GM20000 (cell line): Measurements from ENCODE around the gene SLC28A3.

ENCODE experiments used
- DNase-seq: peaks from one replicate; pipeline ENCODE4 v3.0.0; 2012; ENCODE audit warnings: low spot score
- TF ChIP-seq, protein P1 (sequence below): IDR thresholded peaks from 2 replicates; pipeline ENCODE4 v1.5.1; 2012; ENCODE audit warnings: mild to moderate bottlenecking, control low read depth; ENCODE audit errors: extremely low read depth, missing control alignments

Gene SLC28A3

DNA sequence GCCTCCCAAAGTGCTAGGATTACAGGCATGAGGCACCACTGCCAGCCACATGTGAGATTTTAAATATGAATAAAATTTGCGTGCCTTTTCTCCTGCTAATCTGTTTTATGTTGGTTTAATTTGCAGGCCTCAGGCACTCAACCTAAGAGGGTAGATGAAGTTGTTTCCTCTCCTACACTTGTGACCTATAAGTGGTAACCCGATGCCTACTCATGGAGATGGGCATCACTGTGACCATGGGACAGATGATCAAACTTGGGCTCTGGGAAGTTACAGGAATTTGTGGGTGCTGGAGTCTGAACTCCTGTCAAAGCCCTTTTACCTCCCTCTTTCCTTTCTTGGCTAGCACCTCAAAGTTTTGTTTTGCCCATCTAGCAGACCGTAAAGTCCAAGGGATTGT lies 1.1 kb downstream of the SLC28A3 start:
- DNase-seq, result no peak

DNA sequence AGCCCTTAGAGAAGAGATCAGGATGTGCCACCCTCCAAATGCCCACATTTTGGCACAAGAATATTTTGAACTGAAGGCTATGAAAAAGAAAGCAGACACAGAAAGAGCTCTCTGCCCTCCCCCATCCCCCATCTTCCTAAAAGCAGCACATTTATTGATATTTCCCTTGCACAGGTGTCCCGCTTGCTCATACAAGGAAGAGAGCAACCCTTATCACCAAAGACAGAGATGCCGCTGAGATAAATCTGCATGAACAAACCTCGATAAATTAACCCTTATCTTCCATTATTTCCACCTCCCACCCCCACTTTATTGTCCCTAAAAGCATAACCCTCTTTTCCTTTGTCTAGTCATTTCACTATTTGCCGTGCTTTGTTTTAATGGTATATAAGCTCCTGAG lies 1.8 kb downstream of the SLC28A3 start:
- TF ChIP-seq, protein P1, sequence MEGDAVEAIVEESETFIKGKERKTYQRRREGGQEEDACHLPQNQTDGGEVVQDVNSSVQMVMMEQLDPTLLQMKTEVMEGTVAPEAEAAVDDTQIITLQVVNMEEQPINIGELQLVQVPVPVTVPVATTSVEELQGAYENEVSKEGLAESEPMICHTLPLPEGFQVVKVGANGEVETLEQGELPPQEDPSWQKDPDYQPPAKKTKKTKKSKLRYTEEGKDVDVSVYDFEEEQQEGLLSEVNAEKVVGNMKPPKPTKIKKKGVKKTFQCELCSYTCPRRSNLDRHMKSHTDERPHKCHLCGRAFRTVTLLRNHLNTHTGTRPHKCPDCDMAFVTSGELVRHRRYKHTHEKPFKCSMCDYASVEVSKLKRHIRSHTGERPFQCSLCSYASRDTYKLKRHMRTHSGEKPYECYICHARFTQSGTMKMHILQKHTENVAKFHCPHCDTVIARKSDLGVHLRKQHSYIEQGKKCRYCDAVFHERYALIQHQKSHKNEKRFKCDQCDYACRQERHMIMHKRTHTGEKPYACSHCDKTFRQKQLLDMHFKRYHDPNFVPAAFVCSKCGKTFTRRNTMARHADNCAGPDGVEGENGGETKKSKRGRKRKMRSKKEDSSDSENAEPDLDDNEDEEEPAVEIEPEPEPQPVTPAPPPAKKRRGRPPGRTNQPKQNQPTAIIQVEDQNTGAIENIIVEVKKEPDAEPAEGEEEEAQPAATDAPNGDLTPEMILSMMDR, result no peak

More for the DNA sequence above, 1.1 kb downstream of the SLC28A3 start:
- TF ChIP-seq, protein P1, result no peak

DNA sequence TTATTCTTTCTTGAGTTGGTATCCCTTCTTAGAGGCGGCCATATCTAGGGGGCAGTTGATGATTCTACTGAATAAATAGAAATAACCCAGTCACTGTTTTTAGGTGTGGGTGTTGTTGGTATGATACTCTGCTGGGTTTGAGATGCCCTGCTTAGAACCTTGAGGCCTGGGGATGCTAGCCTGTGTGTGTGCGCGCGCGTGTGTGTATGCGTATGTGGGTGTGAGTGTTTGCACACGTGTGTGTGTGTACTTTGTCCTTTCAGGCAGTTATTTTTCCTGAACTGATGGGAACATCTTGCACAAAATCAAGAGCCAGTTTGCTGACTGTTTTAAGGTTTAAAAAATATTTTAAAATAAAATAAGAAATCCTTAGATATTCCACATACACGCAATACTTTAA lies 3.3 kb downstream of the SLC28A3 start:
- TF ChIP-seq, protein P1, result no peak
- no peak for DNase-seq

More for the DNA sequence above, 1.8 kb downstream of the SLC28A3 start:
- DNase-seq, result no peak

DNA sequence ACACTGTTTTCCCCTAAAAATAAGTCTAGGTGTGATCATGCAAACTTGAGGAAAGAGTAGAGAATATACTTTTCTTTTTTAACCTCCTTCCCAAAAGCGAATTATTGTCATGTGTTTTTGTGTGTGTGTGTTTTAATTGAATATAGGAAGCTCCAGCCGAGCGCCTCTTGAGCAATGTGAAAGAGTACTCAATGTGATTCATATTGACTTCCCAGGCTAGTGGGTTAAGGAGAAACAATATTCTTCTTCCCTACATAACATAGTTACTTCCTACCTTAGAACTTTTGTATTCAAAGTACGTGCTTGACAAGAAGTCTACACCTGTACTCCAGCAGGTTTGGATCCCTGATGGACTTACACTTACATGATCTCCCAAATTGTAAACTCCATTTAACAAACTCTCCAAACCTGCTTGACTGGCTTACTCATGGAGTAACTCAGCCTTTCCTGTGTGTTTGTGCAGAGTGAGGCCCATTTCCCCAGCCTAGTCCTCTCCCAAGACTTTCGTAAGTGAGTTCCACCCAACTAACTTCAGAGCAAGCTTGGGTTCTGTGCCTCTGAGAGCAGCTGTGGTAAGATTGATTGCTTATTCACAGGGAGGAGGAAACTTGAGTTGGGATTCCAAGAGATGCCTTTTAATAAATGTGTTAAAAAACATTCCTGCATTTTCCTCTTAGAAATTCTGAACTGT lies 9.3 kb downstream of the SLC28A3 start:
- TF ChIP-seq, protein P1, result no peak
- no peak for DNase-seq

DNA sequence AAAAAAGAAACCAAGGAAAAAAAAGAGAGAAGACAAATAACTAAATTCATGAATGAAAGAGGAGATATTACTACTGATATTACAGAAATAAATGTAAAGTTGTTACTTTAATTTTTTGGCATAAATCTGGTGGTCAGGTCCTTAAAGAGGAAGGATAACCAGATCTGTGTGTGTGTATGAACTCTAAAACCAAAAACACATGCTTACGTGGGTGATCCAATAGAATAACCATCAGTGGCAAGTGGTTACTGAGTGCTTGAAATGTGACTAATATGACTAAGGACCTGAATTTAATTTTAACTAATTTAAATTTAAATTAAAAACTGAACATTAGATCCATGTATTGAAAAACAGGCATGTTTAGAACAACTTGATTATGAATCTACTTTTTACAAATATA lies 10.3 kb downstream of the SLC28A3 start:
- TF ChIP-seq, protein P1, result no peak
- no peak for DNase-seq

DNA sequence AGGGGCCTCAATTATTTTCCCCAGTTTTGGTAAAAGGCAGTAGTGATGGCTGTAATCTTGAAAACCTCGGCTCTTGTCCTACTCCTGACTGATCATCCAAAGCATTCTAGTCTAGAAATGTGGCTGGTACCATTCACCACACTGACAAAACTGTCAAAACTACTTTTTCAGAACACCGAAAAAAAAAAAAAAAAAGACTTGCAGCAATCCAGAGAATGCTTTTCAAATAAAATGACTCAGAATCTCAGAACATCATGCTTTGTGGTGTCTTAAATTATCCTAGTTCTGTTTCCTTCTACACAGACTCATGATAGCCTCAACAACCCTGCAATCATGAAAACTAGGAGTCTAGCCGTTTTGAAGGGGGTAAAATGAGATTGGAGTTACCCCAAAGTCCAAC lies 13.4 kb downstream of the SLC28A3 start:
- no peak for DNase-seq
- TF ChIP-seq, protein P1, result no peak

DNA sequence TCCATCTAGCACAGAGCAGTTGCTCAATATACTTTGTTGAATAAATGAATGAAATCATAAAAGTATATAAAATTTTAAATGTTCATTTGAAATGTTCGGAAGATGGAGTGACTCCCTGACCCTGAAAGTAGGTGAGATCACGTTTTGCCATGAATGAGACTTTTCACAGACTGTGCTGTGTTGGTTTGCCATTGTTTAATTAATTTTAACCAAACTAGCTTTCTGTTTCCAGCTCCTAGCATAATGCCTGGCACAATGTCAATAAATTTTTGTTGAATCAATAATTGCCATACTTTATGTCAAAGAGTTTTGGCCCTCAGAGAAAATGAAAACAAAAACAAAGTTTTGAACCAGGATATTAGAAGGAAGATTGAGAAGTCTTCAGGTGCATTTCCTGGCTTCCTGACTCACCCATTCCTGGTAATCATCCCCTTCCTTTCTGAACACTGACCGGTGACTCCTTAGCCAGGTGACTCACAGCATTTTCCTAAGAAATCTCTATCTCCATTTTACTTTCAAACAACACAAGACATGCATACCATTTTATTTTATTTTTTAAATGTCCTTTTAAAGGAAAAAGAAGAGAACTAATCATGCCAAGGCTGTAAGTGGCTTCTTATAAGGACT lies 15.1 kb downstream of the SLC28A3 start:
- TF ChIP-seq, protein P1, result no peak
- DNase-seq, result no peak
